Muscle of back (tissue), 11 donors: ENCODE results near the gene RHOD. TPM values are rescaled to one million over a fixed set of nuclear protein-coding genes. Genes with fewer than 3 reads are reported as not detected.
A peak's percentile ranks its signal among the peaks of the same experiment; 100 is the strongest.

Experiments used
- DNase-seq, 3 donors: peaks; one replicate each; pipeline versions ENCODE4 v3.0.0 to v3.0.0-alpha.2; 2013
- polyA plus RNA-seq, 10 donors: library from polyadenylated mRNA; unstranded; fragments of 120-200 nt; gene quantifications; one replicate each; pipeline ENCODE4 v1.2.1, GENCODE V29; 2013; ENCODE audit not compliant: insufficient read length in 10 of 10

Gene RHOD
- polyA plus RNA-seq, 10 donors = 9.4 to 18.4 (median 14.3) TPM

- no peak for DNase-seq
These were observed 57.7 kb downstream of the RHOD start for GRCh38 chr11:67114275-67114896.

GRCh38 chr11:67116758-67117105, 60.1 kb downstream of the RHOD start:
- no peak for DNase-seq

- DNase-seq = no peak
These were observed 60.5 kb downstream of the RHOD start for GRCh38 chr11:67117176-67117575.

- DNase-seq = peak in 2 of 3 donors; percentile 38 to 61
These were observed 61.1 kb downstream of the RHOD start for GRCh38 chr11:67117672-67118180.

- DNase-seq = peak in 2 of 3 donors; percentile 34 to 79
These were observed 61.6 kb downstream of the RHOD start for GRCh38 chr11:67118181-67118766.

GRCh38 chr11:67118801-67119584, 62.3 kb downstream of the RHOD start, which contains the start of gene KDM2A:
Gene KDM2A, plus strand, starts transcription at chr11:67119263. Its CDS starts 2,054 bp downstream, at chr11:67121317.
- peak; percentile 99 to 100 (median 100) for DNase-seq

- DNase-seq = peak in 2 of 3 donors; percentile 27 to 68
These were observed 63.1 kb downstream of the RHOD start for GRCh38 chr11:67119585-67120391.

GRCh38 chr11:67120456-67120855, 63.8 kb downstream of the RHOD start:
- no peak for DNase-seq

- DNase-seq = peak in 2 of 3 donors; percentile 31 to 59
These were observed 64.4 kb downstream of the RHOD start for GRCh38 chr11:67120881-67121710.

Other genes starting within 250 kb of the RHOD start
- gene RCE1, start 213.4 kb upstream of the RHOD start, polyA plus RNA-seq = 10 to 100 TPM in 6 of 10 donors, 1 to 10 TPM in 4; 8.6 to 14.5 (median 11.0) TPM
- 10 to 100 TPM; 13.7 to 26.0 (median 19.0) TPM for gene LRFN4, start 199.8 kb upstream of the RHOD start, polyA plus RNA-seq
- gene PC, start 98.5 kb upstream of the RHOD start, polyA plus RNA-seq = 10 to 100 TPM; 12.3 to 21.2 (median 16.0) TPM
- not detected for gene C11orf86, start 81.5 kb upstream of the RHOD start, polyA plus RNA-seq
- gene SYT12, start 33.7 kb upstream of the RHOD start, polyA plus RNA-seq = under 1 TPM in 9 of 10 donors, not detected in 1; 0.04 to 0.39 (median 0.11) TPM
- gene KDM2A, start 62.4 kb downstream of the RHOD start, polyA plus RNA-seq = 10 to 100 TPM; 46.3 to 64.1 (median 52.4) TPM
- 10 to 100 TPM; 42.2 to 62.2 (median 49.7) TPM for gene GRK2, start 209.6 kb downstream of the RHOD start, polyA plus RNA-seq
- 10 to 100 TPM; 17.3 to 37.9 (median 25.9) TPM for gene ANKRD13D, start 232.5 kb downstream of the RHOD start, polyA plus RNA-seq
- 10 to 100 TPM; 11.6 to 19.0 (median 14.6) TPM for gene SSH3, start 246.7 kb downstream of the RHOD start, polyA plus RNA-seq